Measurements from ENCODE around the gene PARD3.
"Not testable (repeated sequence)": the region's sequence is repeated elsewhere in the genome, so short reads cannot be mapped to it uniquely, and the experiment has no call there.

Gene PARD3

DNA sequence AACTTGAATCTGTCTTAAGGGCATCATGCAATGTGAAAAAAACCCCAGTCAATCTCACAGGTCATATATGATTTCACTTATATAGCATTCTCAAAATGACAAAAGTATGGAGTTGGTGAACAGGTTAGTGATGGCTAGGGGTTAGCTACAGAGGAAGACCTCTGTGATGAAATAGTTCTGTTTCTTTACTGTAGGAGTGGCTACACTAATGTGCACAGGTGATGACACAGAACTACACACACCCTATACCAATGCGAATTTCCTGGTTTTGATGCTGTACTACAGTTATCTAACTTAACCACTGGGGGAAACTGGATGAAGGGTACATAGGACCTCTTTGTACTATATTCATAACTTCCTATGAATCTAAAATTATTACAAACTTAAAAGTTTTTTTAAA is 541.8 kb downstream of the PARD3 start:
- no peak for DNase-seq (ENCODE audit: low read depth)
- TF ChIP-seq, protein P1, sequence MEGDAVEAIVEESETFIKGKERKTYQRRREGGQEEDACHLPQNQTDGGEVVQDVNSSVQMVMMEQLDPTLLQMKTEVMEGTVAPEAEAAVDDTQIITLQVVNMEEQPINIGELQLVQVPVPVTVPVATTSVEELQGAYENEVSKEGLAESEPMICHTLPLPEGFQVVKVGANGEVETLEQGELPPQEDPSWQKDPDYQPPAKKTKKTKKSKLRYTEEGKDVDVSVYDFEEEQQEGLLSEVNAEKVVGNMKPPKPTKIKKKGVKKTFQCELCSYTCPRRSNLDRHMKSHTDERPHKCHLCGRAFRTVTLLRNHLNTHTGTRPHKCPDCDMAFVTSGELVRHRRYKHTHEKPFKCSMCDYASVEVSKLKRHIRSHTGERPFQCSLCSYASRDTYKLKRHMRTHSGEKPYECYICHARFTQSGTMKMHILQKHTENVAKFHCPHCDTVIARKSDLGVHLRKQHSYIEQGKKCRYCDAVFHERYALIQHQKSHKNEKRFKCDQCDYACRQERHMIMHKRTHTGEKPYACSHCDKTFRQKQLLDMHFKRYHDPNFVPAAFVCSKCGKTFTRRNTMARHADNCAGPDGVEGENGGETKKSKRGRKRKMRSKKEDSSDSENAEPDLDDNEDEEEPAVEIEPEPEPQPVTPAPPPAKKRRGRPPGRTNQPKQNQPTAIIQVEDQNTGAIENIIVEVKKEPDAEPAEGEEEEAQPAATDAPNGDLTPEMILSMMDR (IDR thresholded peaks at IDR 0.05; ENCODE audit: insufficient read depth, low read depth, low read length, missing control alignments): no peak
- H3K4me3 ChIP-seq (ENCODE audit: low read depth, low read length): no peak overlapping the region

DNA sequence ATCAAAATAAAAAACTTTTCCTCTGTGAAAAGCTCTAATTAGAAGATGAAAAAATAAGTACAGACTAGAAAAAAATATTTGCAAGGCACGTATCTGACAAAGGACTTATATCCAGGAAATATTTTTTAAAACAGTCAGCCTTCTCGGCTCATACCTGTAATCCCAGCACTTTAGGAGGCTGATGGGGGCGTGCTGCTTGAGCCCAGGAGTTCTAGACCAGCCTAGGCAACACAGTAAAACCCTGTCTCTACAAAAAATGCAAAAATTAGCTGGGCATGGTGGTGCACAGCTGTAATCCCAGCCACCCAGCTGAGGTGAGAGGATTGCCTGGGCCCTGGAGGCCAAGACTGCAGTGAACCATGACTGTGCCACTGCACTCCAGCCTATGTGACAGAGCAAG is 542.8 kb downstream of the PARD3 start:
- TF ChIP-seq, protein P1 (IDR thresholded peaks at IDR 0.05; ENCODE audit: insufficient read depth, low read depth, low read length, missing control alignments): no peak
- no peak for DNase-seq (ENCODE audit: low read depth)
- no peak overlapping the region for H3K4me3 ChIP-seq (ENCODE audit: low read depth, low read length)

DNA sequence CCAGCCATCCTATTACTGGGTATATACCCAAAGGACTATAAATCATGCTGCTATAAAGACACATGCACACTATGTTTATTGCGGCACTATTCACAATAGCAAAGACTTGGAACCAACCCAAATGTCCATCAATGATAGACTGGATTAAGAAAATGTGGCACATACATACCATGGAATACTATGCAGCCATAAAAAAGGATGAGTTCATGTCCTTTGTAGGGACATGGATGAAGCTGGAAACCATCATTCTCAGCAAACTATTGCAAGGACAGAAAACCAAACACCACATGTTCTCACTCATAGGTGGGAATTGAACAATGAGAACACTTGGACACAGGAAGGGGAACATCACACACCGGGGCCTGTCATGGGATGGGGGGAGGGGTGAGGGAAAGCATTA is 546.7 kb downstream of the PARD3 start:
- not testable (repeated sequence) for DNase-seq (ENCODE audit: low read depth); H3K4me3 ChIP-seq (ENCODE audit: low read depth, low read length)

DNA sequence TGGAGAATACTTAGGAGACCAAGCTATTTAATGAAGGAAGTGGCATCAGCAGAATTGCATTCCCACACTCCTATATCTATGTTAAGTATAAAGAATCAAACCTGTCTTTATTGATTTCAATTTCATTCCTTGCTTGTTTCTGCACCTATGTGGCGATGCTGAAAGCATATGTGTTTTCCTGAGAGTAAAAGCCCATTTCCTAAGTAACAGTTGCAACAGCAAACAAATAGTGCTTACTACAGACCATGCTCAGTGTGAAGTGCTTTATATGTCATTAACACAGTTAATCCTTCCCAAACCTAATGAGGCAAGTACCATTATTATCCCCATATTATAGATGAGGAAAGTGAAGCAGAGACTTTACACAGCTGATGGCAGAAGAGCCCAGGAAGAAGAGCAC is 552.1 kb downstream of the PARD3 start:
- no peak overlapping the region for H3K4me3 ChIP-seq (ENCODE audit: low read depth, low read length)
- TF ChIP-seq, protein P1 (IDR thresholded peaks at IDR 0.05; ENCODE audit: insufficient read depth, low read depth, low read length, missing control alignments): no peak
- no peak for DNase-seq (ENCODE audit: low read depth)

DNA sequence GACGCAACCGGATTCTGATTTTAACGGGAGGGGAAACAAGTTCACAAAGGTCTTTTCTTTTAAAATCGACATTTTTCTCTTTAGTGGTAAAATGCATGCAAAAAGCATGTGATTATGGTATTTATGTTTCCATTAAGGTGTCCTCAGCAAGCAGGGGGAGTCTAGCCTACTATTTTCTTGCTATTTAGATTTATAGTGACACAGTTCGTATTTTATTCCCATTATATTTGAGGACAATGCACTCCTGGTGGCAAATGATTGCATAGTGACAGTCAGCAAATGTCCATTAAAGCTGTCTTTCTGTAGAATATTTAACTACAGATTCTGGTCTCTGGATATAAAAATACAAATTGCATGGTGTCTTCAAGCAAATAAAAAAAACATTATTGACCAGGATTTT is 554.2 kb downstream of the PARD3 start:
- TF ChIP-seq, protein P1 (IDR thresholded peaks at IDR 0.05; ENCODE audit: insufficient read depth, low read depth, low read length, missing control alignments): no peak
- no peak overlapping the region for H3K4me3 ChIP-seq (ENCODE audit: low read depth, low read length)
- no peak for DNase-seq (ENCODE audit: low read depth)

DNA sequence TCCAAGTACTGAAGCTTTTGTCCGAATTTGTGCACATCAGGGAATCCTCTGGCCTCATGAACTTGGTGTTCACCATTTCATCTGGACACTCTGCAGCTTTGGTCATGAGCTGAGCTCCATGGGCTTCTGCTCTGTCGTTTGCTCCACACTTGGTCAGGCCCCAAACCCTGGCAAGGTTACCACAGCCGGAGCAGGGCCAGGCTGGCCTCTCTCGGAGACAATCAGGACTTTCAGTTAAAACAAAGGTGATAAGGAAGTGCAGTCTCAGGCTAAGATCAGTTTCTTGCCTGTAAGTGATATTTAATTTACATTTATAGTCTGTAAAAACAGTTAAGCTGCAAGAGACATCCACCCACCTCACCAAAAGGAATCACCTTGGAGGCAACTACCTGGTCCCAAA is 558.9 kb downstream of the PARD3 start:
- DNase-seq (ENCODE audit: low read depth): no peak
- no peak overlapping the region for H3K4me3 ChIP-seq (ENCODE audit: low read depth, low read length)
- TF ChIP-seq, protein P1 (IDR thresholded peaks at IDR 0.05; ENCODE audit: insufficient read depth, low read depth, low read length, missing control alignments): no peak

DNA sequence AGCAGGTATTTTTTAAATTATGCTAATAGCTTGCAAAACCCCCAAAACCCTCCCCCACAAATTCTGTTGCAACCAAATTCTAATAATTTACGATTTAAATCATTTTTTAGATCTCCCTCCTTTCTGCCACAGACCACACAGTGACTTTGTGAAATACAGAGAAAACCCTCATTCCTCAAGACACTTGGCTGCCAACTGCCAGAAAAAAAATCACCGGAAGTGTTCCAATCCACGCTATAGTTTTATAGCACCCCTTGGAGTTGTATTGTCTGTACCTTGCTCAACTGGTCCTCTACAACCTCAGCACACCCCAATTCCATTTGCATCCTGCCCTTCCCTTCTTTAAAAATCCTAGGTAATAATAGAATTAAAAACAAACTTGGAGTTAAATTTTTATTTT is 560.1 kb downstream of the PARD3 start:
- no peak overlapping the region for H3K4me3 ChIP-seq (ENCODE audit: low read depth, low read length)
- no peak for DNase-seq (ENCODE audit: low read depth)
- TF ChIP-seq, protein P1 (IDR thresholded peaks at IDR 0.05; ENCODE audit: insufficient read depth, low read depth, low read length, missing control alignments): no peak
